ENCODE results near the gene TCTN3. TPM values are rescaled to one million over a fixed set of nuclear protein-coding genes. Genes with fewer than 3 reads are reported as not detected.

The TCTN3 gene
- total and polyA plus RNA-seq, 2 donors (not counting 3 experiments of a cell fraction or from before 2014, with no cell fraction given), result 40.4 to 52.6 TPM

DNA sequence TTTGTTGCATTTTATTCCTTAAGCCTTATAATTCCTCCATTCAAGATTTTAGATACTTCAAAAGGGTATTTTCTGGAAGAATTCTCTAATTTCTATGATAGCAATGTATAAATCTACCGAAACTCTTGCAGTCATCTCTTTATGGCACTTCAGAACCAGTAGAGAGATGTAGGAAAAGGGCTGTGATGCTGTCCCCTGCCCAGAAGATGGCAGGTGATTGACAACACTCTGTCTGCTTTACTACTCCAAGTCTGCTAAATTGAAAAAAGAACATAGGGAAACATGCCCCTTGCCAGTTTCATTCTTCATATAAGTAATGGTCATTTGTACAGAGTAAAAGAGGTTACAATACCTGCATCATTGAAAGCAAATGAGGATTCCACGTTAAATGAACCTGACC, 5.1 kb downstream of the TCTN3 start:
- POLR2A ChIA-PET, result no interaction called here
- Histone ChIP-seq H3K4me3 (replicated peaks in 1 of 3; ENCODE audit: insufficient read depth in 1 of 3, low read depth in 1 of 3, low read length in 3 of 3) (no peak overlapping the region), H3K27me3 (ENCODE audit: control insufficient read depth in 2 of 2, insufficient read depth in 2 of 2, low read length in 2 of 2) (no peaks in the 10 kb centered on the region), H3K27ac (ENCODE audit: insufficient read depth, low read depth, low read length) (no peak overlapping the region), H3K9me3 (replicated peaks; ENCODE audit: control insufficient read depth, insufficient read depth, low read length) (no peaks in the 10 kb centered on the region), H3K9ac (replicated peaks; ENCODE audit: extremely low read depth, insufficient read depth, low read length) (no peak overlapping the region), H3K4me2 (ENCODE audit: insufficient read depth, low read length) (no peak overlapping the region), H3K9me1 (replicated peaks; ENCODE audit: control insufficient read depth, extremely low read depth, insufficient read depth, low read length) (no peaks in the 10 kb centered on the region), H3K36me3 (ENCODE audit: control insufficient read depth in 2 of 2, extremely low read depth in 1 of 2, insufficient read depth in 2 of 2, low read length in 2 of 2) (peaks cover 9 to 13% of the 10 kb centered on the region in 2 experiments), H3K79me2 (ENCODE audit: control insufficient read depth, insufficient read depth, low read length) (peaks cover 9% of the 10 kb centered on the region), H2AFZ (ENCODE audit: low read depth, low read length) (no peak overlapping the region), H4K20me1 (replicated peaks; ENCODE audit: control insufficient read depth, extremely low read depth, insufficient read depth, low read length) (no peaks in the 10 kb centered on the region), H3K4me1 (ENCODE audit: control insufficient read depth, extremely low read depth, insufficient read depth, low read length) (peaks cover 13% of the 10 kb centered on the region)
- TF ChIP-seq EZH2 (IDR thresholded peaks at IDR 0.05; ENCODE audit: borderline replicate concordance, low read depth, low read length, severe bottlenecking), result no peak
- no peak for TF ChIP-seq POLR2A (IDR thresholded peaks at IDR 0.05; ENCODE audit: low read depth, low read length)
- TF ChIP-seq GATA2 (IDR thresholded peaks at IDR 0.05; ENCODE audit: insufficient read depth, insufficient read length, low read depth, low read length), result no peak
- TF ChIP-seq POLR2AphosphoS5 (IDR thresholded peaks at IDR 0.05; ENCODE audit: insufficient read depth, low read depth, low read length), result no peak
- TF ChIP-seq FOS (IDR thresholded peaks at IDR 0.05; ENCODE audit: borderline replicate concordance, insufficient read depth, low read length), result no peak
- TF ChIP-seq MYC (IDR thresholded peaks at IDR 0.05; ENCODE audit: low read depth, low read length), result no peak
- TF ChIP-seq, protein P1, sequence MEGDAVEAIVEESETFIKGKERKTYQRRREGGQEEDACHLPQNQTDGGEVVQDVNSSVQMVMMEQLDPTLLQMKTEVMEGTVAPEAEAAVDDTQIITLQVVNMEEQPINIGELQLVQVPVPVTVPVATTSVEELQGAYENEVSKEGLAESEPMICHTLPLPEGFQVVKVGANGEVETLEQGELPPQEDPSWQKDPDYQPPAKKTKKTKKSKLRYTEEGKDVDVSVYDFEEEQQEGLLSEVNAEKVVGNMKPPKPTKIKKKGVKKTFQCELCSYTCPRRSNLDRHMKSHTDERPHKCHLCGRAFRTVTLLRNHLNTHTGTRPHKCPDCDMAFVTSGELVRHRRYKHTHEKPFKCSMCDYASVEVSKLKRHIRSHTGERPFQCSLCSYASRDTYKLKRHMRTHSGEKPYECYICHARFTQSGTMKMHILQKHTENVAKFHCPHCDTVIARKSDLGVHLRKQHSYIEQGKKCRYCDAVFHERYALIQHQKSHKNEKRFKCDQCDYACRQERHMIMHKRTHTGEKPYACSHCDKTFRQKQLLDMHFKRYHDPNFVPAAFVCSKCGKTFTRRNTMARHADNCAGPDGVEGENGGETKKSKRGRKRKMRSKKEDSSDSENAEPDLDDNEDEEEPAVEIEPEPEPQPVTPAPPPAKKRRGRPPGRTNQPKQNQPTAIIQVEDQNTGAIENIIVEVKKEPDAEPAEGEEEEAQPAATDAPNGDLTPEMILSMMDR (IDR thresholded peaks at IDR 0.05; ENCODE audit: extremely low read depth in 1 of 2, insufficient read depth in 1 of 2, low read depth in 1 of 2, low read length in 2 of 2), result no peak
- no peak for TF ChIP-seq JUN (IDR thresholded peaks at IDR 0.05; ENCODE audit: borderline replicate concordance, insufficient read depth, insufficient read length, low read depth)
- TF ChIP-seq, protein P2, sequence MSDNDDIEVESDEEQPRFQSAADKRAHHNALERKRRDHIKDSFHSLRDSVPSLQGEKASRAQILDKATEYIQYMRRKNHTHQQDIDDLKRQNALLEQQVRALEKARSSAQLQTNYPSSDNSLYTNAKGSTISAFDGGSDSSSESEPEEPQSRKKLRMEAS (IDR thresholded peaks at IDR 0.05; ENCODE audit: insufficient read depth, insufficient read length), result no peak
- no peak for FAIRE-seq
- CTCF ChIA-PET, result interaction anchor here (0.9 to 3.0 kb wide), 3 partner anchors 153 to 177 kb away, joined by 3 to 17 read pairs (median 6); no protein-coding TSS in a partner anchor
- intact Hi-C loops (cut with micrococcal nuclease) (no loop called here), dilution Hi-C loops (cut with MboI; ENCODE audit: extremely low pct_ligation_motif_present, low sequenced_read_pairs) (no loop called here)
- no peak for DNase-seq (ENCODE audit: low read depth, low spot score)
- no TSS peak for BruUV-seq (replicated peaks)
